Neural progenitor cell (in vitro differentiated cells): Measurements from ENCODE around the gene TMEM239.

ENCODE experiments used
- EZH2 ChIP-seq: fragments of 200-600 bp; sonication (generic); IDR thresholded peaks from 2 replicates; pipeline ENCODE4 v1.6.1; 2017; ENCODE audit warnings: antibody characterized with exemption, mild to moderate bottlenecking, moderate library complexity
- EZH2phosphoT487 ChIP-seq: fragments of 200-600 bp; sonication (generic); IDR thresholded peaks from 2 replicates; pipeline ENCODE4 v1.6.1; 2017; ENCODE audit warnings: antibody characterized with exemption
- TF ChIP-seq, protein P1 (sequence below): fragments of 200-600 bp; sonication (generic); IDR thresholded peaks from 2 replicates; pipeline ENCODE4 v1.5.1; 2017; ENCODE audit warnings: antibody characterized with exemption, mild to moderate bottlenecking

DNA sequence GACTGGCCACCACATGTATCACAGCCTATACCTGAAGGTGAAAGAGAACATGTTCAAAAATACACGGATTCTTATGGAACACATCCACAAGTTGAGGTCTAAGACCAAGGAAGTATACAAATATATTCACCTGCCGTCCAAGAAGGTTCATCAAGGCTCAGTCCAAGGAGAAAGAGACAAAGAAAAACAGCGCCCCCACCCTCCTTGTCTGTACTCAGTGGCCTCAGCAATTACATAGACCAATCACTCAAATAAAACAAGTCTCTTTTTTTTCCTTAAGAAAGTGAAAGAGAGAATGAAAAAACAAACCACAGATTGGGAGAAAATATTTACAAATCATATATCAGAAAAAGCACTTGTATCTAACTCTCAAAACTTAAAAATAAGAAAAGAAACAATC, 35.2 kb upstream of the TMEM239 start:
- TF ChIP-seq, protein P1, sequence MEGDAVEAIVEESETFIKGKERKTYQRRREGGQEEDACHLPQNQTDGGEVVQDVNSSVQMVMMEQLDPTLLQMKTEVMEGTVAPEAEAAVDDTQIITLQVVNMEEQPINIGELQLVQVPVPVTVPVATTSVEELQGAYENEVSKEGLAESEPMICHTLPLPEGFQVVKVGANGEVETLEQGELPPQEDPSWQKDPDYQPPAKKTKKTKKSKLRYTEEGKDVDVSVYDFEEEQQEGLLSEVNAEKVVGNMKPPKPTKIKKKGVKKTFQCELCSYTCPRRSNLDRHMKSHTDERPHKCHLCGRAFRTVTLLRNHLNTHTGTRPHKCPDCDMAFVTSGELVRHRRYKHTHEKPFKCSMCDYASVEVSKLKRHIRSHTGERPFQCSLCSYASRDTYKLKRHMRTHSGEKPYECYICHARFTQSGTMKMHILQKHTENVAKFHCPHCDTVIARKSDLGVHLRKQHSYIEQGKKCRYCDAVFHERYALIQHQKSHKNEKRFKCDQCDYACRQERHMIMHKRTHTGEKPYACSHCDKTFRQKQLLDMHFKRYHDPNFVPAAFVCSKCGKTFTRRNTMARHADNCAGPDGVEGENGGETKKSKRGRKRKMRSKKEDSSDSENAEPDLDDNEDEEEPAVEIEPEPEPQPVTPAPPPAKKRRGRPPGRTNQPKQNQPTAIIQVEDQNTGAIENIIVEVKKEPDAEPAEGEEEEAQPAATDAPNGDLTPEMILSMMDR: peak; percentile 20
- no peak for TF ChIP-seq EZH2
- no peak for TF ChIP-seq EZH2phosphoT487
